Lower lobe of right lung (tissue), 2 donors: Measurements from ENCODE around the gene VEZF1. TPM values are rescaled to one million over a fixed set of nuclear protein-coding genes. Genes with fewer than 3 reads are reported as not detected.

ENCODE experiments used
- ATAC-seq, 2 donors: fragments of 200-7000 bp; cut with Tn5 transposase; one replicate each; pipeline ENCODE4 v1.9.1; 2020 to 2022; ENCODE audit warnings: mild to moderate bottlenecking in 2 of 2, moderate library complexity in 2 of 2
- DNase-seq: peaks from one replicate; pipeline ENCODE4 v3.0.0-alpha.2; 2020
- H3K27ac ChIP-seq: fragments of 200-600 bp; one replicate; pipeline ENCODE4 v1.8.0; 2022
- H3K27me3 ChIP-seq: fragments of 200-600 bp; one replicate; pipeline ENCODE4 v1.8.0; 2022; ENCODE audit warnings: low read depth
- H3K36me3 ChIP-seq: fragments of 200-600 bp; one replicate; pipeline ENCODE4 v1.8.0; 2022; ENCODE audit warnings: mild to moderate bottlenecking
- H3K4me1 ChIP-seq: fragments of 200-600 bp; one replicate; pipeline ENCODE4 v1.8.0; 2022
- H3K4me3 ChIP-seq: fragments of 200-600 bp; one replicate; pipeline ENCODE4 v1.8.0; 2022; ENCODE audit warnings: mild to moderate bottlenecking
- H3K9me3 ChIP-seq: fragments of 200-600 bp; one replicate; pipeline ENCODE4 v1.8.0; 2022
- intact Hi-C: fragments of 100-400 bp; cut with DNase I; formaldehyde crosslinking; loops from one replicate; pipeline ENCODE4 v1.11.0; 2022
- total RNA-seq: library from RNA; stranded (reverse); fragmentation: NEBNext Ultra II Directional; extraction: Animal tissue kit (Norgen Biotek cat#: 25700); gene quantifications from one replicate; pipeline ENCODE4 v1.2.1, GENCODE V29; 2021
- TF ChIP-seq, protein P1 (sequence below): fragments of 200-600 bp; IDR thresholded peaks from one replicate; pipeline ENCODE4 v1.8.0; 2022; ENCODE audit warnings: antibody characterized with exemption, mild to moderate bottlenecking
- donor health status: DM: no; HTN: yes; CAD: no; lungs with severe emphysema.

VEZF1 gene
- total RNA-seq, 1 donor from 2014 or later: 73.5 TPM

DNA sequence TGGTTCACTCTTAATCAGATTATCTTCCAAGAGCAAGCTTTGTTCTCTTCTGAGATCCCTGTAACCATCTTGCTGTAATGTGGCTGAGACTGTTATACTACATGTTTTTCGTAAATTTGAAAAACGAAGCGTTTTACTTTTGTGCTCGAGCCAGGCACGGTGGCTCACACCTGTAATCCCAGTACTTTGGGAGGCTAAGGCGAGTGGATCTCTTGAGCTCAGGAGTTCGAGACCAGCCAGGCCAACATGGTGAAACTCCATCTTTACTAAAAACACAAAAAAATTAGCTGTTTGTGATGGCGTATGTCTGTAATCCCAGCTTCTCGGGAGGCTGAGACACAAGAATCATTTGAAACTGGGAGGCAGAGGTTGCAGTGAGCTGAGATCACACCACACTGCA is 40.7 kb downstream of the VEZF1 start:
- no peak for DNase-seq
- H3K36me3 ChIP-seq: no peaks in the 10 kb centered on the region
- intact Hi-C loops: no loop called here
- no peaks in the 10 kb centered on the region for H3K9me3 ChIP-seq
- H3K4me1 ChIP-seq: peaks cover 81% of the 10 kb centered on the region
- peak overlapping the region; percentile 79 for H3K27ac ChIP-seq
- TF ChIP-seq, protein P1, sequence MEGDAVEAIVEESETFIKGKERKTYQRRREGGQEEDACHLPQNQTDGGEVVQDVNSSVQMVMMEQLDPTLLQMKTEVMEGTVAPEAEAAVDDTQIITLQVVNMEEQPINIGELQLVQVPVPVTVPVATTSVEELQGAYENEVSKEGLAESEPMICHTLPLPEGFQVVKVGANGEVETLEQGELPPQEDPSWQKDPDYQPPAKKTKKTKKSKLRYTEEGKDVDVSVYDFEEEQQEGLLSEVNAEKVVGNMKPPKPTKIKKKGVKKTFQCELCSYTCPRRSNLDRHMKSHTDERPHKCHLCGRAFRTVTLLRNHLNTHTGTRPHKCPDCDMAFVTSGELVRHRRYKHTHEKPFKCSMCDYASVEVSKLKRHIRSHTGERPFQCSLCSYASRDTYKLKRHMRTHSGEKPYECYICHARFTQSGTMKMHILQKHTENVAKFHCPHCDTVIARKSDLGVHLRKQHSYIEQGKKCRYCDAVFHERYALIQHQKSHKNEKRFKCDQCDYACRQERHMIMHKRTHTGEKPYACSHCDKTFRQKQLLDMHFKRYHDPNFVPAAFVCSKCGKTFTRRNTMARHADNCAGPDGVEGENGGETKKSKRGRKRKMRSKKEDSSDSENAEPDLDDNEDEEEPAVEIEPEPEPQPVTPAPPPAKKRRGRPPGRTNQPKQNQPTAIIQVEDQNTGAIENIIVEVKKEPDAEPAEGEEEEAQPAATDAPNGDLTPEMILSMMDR: no peak
- ATAC-seq: no peak
- peak overlapping the region; percentile 47 for H3K4me3 ChIP-seq
- H3K27me3 ChIP-seq: no peaks in the 10 kb centered on the region

DNA sequence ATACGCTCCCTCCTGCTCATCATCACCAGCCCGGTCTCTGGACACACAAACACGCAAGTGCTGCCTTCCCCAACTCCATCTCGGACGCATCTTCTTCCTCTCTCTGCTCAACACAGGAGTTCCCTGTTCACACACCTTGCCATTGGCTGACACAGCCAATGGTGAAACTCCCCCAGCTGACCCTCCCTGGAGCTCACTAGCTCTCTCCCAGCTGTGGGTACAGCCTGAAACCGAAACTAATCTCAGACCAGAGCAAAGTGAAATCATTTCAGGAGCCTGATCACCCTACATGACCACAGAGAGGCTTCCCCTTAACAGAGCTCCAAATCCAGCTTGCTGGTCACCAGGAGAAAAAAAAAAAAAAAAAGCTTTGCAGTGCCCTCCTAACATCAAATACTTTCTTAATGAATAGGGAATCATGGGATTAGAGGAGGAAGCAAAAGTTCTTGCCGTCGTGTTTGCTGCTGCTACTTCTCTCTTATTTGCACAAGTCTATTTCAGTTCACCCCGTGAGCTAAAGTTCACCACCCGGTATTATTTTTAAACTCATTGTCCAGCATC is 41.2 kb downstream of the VEZF1 start:
- no peaks in the 10 kb centered on the region for H3K27me3 ChIP-seq
- H3K27ac ChIP-seq: peak overlapping the region; percentile 79
- TF ChIP-seq, protein P1: no peak
- DNase-seq (peak; percentile 76), ATAC-seq (peak; percentile 78 to 88)
- intact Hi-C loops: no loop called here
- no peaks in the 10 kb centered on the region for H3K36me3 ChIP-seq
- peaks cover 80% of the 10 kb centered on the region for H3K4me1 ChIP-seq
- H3K4me3 ChIP-seq: peak overlapping the region; percentile 47
- no peaks in the 10 kb centered on the region for H3K9me3 ChIP-seq

DNA sequence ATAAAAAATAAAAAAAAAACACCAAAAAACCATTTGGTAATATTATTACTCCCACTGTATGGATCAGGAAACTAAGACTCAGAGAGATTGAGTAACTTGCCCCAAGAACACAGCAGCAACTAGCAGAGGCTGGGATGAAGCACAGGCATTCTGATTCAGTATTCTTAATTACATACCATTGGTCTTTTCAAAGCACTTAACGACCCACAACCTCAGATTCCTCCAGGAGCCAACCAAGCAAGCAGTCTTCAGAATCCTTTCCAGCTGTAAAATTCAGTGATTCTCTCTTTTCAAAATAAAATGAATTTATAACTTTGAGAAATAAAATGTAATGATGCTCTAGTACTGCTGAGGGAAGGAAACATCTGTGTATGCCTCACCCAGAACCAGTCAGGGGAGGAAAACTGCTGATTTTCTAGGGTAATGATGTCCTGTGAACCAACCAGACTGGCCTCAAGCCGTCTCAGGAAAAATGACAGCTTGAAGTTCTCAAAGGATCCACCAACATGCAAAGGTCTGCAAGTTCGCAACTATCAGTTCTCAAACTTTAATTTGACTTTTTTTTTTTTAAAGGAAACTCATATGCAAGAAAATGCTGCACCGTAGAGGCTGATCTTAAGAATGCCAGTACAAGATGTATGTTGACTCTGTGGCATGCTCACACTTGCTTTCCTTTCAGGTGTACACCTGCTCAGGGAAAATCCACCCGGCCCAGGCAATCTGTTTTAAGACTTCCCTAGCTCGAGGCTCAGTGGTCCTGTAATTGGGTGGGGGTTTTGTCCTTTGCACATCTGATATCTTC is 41.9 kb downstream of the VEZF1 start:
- TF ChIP-seq, protein P1: no peak
- H3K9me3 ChIP-seq: no peaks in the 10 kb centered on the region
- H3K4me1 ChIP-seq: peaks cover 81% of the 10 kb centered on the region
- intact Hi-C loops: no loop called here
- peak; percentile 28 to 48 for ATAC-seq
- DNase-seq: no peak
- H3K27me3 ChIP-seq: no peaks in the 10 kb centered on the region
- H3K36me3 ChIP-seq: no peaks in the 10 kb centered on the region
- peak overlapping the region; percentile 79 for H3K27ac ChIP-seq
- peak overlapping the region; percentile 47 for H3K4me3 ChIP-seq

DNA sequence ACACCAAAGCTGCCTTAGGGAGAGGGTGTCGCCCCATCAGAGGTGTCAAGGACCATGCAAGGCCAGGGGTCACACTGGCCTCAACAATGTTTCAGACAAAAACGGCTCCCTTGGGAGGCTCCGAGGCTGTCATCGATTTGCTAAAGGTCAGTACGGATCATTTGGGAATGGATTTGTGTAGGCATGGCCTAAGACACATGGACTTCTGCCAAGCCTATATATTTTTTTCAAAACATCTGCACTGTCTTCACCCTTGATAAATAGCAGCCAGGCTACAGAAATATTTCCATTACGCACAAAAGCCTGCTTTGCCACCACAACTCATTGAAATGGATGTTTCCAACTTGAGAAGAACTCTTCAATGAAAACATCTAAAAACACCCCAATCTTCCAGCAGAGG is 43.1 kb downstream of the VEZF1 start:
- ATAC-seq (no peak), DNase-seq (no peak)
- Histone ChIP-seq H3K4me1 (peaks cover 81% of the 10 kb centered on the region), H3K9me3 (no peaks in the 10 kb centered on the region), H3K4me3 (no peak overlapping the region), H3K27ac (no peak overlapping the region), H3K36me3 (no peaks in the 10 kb centered on the region), H3K27me3 (no peaks in the 10 kb centered on the region)
- intact Hi-C loops: no loop called here
- TF ChIP-seq, protein P1: no peak

DNA sequence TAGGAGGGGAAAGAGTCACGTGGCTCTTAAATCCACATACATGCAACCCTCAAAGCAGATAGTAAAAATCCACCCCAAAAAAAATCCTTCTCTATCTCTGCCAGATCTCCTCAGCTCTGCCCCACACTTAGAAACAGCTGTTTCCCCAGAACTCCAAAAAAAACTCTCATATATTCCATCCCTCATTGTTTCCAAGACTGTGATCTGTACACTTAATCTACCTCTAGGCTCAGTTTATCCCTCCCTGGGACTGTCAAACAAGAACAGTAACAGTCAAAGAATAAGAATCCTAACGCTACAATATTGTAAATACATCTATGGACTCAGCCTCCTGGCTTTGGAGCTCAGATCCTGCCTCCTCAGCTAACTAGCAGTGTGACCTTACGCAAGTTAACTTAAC is 44.4 kb downstream of the VEZF1 start:
- Histone ChIP-seq H3K4me1 (peaks cover 79% of the 10 kb centered on the region), H3K4me3 (no peak overlapping the region), H3K27ac (no peak overlapping the region), H3K36me3 (no peaks in the 10 kb centered on the region), H3K9me3 (no peaks in the 10 kb centered on the region), H3K27me3 (no peaks in the 10 kb centered on the region)
- ATAC-seq: no peak
- TF ChIP-seq, protein P1: no peak
- intact Hi-C loops: no loop called here
- no peak for DNase-seq
